GM10266 (cell line): ENCODE results near the gene PSIP1.
A peak's percentile ranks its signal among the peaks of the same experiment; 100 is the strongest.
"Not testable (repeated sequence)": the region's sequence is repeated elsewhere in the genome, so short reads cannot be mapped to it uniquely, and the experiment has no call there.

ENCODE experiments used
- DNase-seq: peaks from one replicate; pipeline ENCODE4 v3.0.0; 2012; ENCODE audit errors: extremely low spot score
- TF ChIP-seq, protein P1 (sequence below): IDR thresholded peaks from 2 replicates; pipeline ENCODE4 v1.5.1; 2012; ENCODE audit warnings: mild to moderate bottlenecking, low read depth; ENCODE audit not compliant: control insufficient read depth, insufficient read depth; ENCODE audit errors: missing control alignments

Gene PSIP1

GRCh38 chr9:15433191-15433590 lies 77.6 kb downstream of the PSIP1 start:
- no peak for DNase-seq
- TF ChIP-seq, protein P1, sequence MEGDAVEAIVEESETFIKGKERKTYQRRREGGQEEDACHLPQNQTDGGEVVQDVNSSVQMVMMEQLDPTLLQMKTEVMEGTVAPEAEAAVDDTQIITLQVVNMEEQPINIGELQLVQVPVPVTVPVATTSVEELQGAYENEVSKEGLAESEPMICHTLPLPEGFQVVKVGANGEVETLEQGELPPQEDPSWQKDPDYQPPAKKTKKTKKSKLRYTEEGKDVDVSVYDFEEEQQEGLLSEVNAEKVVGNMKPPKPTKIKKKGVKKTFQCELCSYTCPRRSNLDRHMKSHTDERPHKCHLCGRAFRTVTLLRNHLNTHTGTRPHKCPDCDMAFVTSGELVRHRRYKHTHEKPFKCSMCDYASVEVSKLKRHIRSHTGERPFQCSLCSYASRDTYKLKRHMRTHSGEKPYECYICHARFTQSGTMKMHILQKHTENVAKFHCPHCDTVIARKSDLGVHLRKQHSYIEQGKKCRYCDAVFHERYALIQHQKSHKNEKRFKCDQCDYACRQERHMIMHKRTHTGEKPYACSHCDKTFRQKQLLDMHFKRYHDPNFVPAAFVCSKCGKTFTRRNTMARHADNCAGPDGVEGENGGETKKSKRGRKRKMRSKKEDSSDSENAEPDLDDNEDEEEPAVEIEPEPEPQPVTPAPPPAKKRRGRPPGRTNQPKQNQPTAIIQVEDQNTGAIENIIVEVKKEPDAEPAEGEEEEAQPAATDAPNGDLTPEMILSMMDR = no peak

GRCh38 chr9:15430920-15431844 lies 79.6 kb downstream of the PSIP1 start:
- TF ChIP-seq, protein P1 = no peak
- DNase-seq = no peak

DNA sequence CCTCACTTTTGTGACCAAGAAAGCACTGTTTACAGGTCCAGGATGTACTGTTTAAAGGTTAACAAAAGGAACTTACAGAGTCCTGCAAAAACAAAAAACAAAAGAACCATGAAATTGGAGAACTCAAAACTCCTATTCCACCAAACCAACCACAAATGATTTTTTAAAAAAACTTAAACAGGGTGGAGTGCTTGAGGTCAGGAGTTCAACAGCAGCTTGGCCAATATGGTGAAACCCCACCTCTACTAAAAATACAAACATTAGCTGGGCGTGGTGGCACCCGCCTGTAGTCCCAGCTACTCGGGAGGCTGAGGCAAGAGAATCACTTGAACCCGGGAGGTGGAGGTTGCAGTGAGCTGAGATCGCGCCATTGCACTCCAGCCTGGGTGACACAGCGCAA lies 83.1 kb downstream of the PSIP1 start:
- DNase-seq = not testable (repeated sequence)

DNA sequence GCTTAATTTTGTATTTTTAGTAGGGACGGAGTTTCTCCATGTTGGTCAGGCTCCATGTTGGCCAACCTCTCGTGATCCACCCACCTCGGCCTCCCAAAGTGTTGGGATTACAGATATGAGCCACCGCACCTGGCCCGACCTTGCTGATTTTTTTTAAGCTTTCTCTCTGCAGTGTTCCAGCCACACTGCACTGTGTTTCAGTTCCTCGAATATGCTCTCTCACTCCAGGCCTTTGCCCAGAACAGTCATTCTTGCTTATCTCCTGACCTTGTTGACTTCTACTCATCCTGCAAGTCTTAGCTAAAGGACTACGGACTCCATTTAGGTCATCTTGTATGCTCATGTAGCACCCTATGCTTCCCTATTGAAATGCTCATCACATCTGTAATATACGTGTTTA lies 84.8 kb downstream of the PSIP1 start:
- DNase-seq = peak; percentile 51
- TF ChIP-seq, protein P1 = no peak

DNA sequence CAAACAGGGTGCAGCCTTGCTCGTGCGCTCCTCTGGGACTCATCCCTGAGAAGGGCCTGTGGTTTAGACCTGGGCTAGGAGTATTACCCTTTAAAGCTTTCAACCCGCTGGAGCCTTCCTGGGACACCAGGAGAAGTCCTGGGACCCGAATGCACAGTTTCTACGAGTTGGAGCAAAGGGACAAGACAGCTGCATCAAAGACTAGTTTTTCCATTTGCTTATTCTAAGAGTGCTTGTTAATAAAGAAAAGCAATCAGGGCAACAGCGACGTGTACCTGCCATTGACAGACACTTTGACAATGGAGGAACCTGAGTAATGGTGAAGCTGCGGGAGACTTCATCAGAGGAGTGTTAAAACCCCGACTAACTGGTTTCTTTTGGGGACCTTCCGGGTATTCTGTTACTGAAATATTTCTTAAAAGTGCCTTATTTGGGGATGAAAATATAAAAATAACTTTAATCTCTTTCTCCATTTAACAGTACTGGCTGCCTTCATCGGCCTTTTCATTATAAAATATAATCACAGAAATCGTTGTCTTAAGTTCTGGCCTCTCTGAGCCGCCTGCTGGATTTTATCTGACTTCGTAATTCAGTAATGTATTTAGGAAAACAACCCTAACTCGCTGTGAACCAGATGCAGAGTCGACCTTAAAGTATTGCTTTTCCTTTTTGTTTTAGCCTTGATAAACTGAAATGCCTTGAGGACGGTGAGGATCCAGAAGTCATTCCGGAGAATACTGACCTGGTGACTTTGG lies 87.4 kb downstream of the PSIP1 start:
- TF ChIP-seq, protein P1 = no peak
- DNase-seq = peak; percentile 36

DNA sequence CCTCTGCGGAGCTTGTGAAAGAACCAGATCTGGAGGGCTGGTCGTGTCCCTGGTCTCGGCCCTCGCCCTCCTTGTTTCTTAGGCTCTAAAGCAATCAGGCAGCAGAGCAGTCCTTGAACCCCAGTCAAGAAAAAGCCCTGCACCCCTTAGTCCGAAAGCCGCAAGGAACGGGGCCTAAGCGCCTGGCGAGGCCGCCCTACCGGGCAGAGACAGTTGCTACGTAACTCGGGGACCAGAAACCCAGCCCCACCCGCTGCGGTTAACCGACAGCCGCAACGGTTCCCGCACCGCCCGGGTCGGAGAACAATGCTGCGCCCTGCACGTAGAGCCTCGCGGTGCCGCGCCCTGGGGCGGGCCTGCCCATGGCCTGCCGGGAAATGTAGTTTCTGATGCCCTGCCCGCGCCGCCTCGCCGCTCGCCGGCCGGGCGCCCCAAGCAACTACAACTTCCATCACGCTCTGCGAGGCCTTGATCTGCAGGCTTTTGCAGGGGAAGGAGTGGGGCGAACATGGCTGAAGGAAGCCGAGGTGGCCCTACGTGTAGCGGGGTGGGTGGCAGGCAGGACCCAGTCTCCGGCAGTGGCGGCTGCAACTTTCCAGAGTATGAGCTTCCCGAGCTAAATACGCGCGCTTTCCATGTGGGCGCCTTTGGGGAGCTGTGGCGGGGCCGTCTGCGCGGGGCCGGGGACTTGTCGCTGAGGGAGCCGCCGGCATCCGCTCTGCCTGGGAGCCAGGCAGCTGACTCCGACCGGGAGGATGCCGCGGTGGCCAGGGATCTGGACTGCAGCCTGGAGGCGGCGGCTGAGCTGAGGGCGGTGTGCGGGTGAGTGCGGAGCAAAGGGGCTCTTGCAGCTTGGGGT lies 88.2 kb downstream of the PSIP1 start, which contains the start of gene SNAPC3:
TSS of gene SNAPC3 (plus strand) at position 505 of the 859 bp plus-strand sequence. CDS start at position 509, 4 bp downstream.
- TF ChIP-seq, protein P1 = no peak
- DNase-seq = peak; percentile 93

GRCh38 chr9:15421990-15422371 lies 88.8 kb downstream of the PSIP1 start:
- TF ChIP-seq, protein P1 = no peak
- no peak for DNase-seq
